GM21786 (cell line): ENCODE measurements around the gene STIMATE.

ENCODE experiments used
- ATAC-seq: cut with Tn5 transposase; IDR thresholded peaks from one replicate; pipeline ENCODE4 v1.9.1; 2021; ENCODE audit not compliant: unreplicated experiment

STIMATE gene

DNA sequence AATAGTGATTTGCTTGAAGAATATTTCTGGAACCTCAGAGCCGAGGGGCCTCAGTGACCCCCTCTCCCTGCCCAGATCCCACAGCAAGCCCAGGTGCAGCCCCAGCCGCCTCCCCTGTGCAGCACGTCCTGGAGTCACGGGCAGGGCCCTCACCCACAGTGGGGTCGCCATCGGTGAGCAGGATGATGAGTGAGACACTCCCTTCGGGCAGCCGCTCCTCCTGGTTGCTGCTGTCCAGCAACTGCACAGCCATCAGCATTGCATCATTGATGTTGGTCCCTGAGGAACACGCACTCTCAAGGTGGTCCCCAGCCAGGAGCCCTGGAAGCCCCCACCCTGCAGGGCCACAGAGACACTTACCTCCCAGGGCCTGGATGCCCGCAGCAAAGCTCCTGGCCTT lies 73.3 kb downstream of the STIMATE start:
- ATAC-seq = no peak

DNA sequence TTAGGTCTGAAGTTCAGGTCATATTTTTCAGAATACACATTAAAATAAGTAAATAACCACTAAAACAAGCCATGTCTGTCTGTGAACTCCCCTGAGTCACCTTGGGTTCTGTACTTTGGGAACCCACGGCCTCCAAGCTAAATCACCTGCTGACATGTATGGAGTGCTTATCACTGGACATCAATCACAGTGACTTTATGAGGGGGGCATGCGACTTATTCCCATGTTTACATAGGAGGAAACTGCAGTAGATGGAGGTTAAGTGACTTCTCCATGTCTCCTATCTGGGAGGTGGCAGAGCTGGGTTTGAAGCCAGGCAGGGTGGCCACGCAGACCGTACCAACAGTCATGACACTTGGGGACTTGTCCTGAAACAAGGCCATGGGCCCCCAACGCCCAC lies 75.0 kb downstream of the STIMATE start:
- ATAC-seq = no peak

DNA sequence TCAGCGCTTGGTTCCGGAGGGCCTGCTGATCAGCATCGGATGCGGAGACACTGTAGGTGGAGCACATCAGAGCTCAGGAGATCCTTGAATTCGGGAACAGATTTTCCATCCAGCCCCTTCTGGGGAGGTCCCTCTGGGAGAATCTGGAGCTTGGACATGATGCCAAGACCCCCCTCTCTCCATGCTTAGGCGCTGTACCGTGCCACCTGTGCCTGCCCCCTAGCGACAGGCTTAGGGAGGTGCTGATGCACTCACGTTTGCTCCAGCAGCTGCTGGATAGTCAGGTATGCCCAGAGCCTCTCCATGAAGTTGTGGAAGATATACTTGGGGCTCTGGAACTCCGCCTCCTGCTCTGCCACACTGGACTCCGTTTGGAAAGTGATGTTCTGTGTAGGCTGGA lies 76.6 kb downstream of the STIMATE start:
- ATAC-seq = no peak

DNA sequence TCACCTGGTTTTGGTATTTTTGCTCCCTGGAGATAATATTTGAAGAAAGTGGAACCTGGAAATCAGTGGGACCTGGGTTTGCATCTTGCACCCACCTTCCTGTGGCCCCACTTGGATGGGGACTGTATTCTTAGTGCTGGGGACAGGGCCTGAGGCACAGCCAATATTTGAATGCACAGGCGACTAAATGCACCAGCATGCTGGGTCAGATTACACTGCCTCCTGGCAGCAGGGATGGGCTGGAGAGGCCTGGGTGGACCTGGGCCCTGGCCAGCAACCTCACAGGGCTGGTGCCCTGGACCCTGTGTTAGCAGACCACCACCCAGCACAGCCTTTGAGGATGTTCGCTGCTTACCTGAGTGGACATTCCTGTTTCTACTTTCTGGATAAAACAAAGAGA lies 77.4 kb downstream of the STIMATE start:
- ATAC-seq = no peak

DNA sequence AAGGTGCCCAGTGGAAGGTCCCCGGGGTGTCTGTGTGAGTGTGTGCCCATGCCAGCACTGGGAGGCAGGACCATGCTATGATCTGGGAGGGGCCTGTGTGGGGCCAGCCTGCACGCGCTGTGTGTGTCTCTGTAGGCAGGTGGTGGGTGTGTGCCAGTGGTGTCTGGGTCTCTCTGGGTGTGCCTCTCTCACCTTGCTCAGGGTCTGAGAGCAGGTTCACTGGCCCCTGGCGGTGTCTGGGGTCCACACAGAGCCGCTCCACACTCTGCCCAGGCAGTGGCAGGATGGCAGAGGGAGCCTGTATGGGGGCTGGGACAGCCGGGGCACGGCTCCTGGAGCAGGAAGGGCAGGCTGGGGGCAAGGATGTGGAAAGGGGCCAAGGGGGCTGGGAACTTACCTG lies 79.5 kb downstream of the STIMATE start:
- no peak for ATAC-seq

DNA sequence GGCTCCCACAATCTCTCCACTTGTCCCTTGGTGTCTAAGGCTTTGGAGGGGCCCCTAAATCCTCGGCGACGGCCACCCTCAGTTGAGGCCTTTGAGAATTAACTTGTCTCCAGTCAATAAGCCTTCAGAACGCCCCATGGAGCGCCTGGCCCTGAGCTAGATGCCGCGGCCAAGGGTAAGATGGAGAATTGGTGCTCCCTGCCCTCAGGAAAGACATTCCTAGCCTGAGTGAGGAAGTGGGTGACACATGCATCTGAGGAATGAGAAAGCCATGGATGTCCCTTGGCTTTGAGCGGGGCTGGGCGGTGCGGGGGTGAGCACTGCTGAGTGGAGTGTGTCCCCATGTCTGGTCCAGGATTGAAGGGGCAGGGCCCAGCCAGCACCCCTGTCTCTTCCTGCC lies 80.1 kb downstream of the STIMATE start:
- ATAC-seq = no peak

- no peak for ATAC-seq
Observed at GRCh38 chr3:52816654-52817053, 80.7 kb downstream of the STIMATE start.

DNA sequence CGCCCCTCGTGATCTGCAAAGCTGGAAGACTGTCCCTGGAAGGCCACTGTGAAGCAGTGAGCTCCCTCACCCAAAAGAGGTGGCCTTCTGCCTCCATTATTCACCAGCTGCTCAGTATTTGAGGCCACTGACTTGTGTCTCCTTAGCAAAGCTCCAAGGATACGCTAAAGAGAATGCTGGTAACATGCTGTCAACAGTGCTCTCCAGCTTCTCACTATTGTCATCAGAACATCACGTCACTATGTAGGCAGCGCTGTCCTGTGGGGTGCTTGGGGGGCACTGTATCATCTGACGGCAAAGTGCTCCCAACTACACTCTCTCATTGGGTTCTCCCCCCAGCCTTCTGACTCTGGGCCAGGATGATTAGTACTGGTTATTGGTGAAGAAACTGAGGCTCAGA lies 81.1 kb downstream of the STIMATE start:
- no peak for ATAC-seq

DNA sequence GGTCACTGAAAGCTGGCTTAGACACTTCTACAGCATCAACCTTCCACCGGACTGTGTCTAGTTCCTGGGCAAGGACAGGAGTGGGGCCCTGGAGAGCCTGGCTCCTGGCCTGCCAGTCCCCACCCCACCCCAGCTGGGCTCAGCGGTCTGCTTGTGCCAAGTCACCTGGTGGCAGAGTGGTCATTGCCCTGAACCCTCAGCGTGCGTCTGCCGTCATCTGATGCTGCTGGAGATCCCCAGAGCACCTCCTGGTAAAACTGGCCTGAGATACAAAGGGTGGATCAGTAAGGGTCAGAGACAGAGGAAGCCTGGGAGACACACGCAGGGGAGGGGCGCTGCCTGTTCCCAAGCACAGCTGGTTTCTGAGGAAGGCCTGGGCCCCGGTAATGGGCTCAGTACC lies 83.5 kb downstream of the STIMATE start:
- no peak for ATAC-seq

DNA sequence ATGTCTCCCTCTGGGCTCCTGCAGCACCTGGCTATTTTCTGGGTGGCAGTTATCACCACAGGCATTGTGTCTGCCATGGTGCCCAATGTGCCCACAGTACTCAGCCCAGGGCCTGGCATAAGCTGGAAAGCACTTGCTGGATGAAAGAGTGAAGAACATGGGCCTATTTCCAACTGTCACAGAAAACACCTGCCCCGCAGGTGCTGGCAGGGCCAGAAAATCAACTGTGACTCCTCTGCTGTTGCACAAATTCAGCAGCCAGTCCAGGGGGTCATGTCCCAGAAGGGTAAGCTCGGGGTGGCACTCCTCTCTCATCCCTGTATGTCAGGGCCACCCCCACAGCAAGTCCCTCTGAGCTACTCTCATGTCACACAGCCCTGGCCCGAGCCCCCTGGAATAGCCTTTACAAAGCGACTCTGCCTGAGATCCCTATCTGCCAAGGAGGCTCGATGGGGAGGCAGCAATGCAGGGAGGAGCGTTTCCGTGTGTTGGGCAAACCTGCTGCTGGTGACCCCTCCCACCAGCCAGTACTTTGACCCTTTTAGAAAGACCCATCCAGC lies 85.8 kb downstream of the STIMATE start:
- no peak for ATAC-seq

GRCh38 chr3:52810923-52811322 lies 86.4 kb downstream of the STIMATE start:
- ATAC-seq = no peak

GRCh38 chr3:52809662-52810377 lies 87.5 kb downstream of the STIMATE start:
- no peak for ATAC-seq

DNA sequence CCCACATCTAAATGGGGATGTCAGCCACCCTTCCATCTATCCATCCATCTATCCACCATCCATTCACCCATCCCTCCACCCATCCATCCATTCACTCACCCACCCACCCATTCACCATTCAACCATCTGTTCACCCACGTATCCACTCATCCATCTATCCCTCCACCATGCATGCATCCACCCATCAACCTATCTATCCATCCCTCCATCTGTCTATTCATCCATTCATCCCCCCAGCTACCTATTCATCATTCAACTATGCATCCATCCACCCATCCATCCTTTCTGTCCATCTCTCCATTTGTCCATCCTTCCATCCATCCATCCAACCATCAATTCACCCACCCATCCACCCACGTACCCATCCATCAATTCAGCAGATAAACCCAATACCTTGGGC lies 88.2 kb downstream of the STIMATE start:
- ATAC-seq = no peak

DNA sequence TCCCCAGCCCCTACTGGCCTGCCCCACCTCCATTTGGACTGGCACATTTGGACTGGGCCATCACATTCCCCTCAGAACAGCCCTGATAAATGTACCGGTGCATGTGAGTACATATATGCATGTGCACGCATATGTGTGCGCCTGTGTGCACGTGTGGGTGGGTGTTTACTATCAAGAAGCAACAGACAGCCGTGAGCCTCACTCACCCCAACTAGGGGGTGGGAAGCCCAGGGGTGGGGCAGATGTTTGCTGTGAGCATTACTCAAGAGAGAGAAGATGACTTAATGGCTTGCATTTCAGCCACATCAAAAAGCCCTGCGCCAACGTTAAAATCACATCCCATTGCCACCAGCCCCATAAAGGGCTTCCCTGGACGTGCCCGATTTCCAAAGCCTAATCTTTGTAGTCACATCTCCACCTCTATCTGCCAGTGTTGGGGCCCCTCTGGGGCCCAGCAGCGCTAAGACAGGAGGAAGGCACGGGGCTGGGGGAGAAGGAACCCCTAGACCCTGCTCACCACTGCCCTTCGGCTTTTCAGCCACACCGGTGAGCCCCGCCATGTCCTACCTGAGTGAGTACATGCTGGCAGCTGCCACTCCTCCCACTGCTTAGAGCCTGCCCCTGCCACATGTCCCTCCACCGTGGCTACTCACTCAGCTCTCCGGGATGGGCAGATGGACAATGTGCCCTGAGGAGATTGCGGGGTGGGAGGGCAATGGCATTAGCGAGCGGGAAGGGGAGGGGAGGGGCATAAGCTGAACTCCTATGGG lies 91.9 kb downstream of the STIMATE start:
- ATAC-seq = no peak

DNA sequence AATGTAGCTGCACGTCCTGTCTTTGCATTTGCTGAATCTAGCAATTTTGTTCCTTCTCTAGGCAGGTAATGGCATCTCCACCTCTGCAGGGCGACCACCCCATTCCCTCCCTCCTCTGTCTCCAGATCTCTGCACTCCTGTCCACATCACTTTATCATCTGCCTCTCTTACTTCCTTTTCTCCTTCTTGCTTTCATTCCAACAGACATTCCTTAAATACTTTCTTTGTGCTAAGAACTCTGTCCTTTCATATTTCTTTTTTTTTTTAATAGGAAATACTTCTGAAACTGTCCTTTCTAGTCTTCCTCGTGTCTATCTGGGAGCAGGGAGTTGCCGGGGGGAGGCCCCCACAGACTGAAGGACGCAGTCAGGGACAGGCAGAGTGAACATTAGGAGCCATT lies 95.5 kb downstream of the STIMATE start:
- ATAC-seq = no peak

- no peak for ATAC-seq
Observed at GRCh38 chr3:52800079-52800478, 97.3 kb downstream of the STIMATE start.

- no peak for ATAC-seq
Observed at GRCh38 chr3:52798978-52799476, 98.3 kb downstream of the STIMATE start.

- ATAC-seq = no peak
Observed at GRCh38 chr3:52798376-52798977, 98.9 kb downstream of the STIMATE start.

- ATAC-seq = no peak
Observed at GRCh38 chr3:52796411-52796810, 100.9 kb downstream of the STIMATE start.

DNA sequence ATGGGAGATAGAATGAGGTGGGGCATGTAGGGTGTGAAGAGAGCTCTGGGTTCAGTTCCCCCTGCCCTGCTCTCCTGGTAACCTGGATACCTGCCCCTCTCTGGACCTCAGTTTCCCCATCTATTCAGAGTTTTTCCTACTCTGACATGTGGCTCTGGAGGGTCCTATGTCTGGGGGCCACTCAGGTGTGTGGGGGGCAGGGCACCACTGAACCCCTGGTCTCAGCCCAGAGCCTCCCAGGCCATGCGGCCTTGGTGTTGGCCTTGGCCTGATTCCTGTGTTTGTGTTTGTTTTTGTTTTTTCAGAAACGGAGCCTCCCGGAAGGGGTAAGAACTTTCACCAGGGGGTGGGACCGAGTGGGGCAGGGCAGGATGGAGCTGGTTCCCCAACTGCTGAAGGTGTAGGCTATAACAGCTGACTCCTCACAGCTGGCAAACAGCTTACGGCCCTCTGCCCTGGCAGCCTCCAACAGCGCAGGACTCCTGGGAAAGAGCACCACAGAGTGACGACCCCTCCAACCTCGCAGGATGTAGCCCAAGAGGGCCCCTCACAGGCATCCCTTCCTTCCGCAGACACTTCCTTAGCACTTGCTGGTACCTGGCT lies 101.9 kb downstream of the STIMATE start:
- no peak for ATAC-seq

DNA sequence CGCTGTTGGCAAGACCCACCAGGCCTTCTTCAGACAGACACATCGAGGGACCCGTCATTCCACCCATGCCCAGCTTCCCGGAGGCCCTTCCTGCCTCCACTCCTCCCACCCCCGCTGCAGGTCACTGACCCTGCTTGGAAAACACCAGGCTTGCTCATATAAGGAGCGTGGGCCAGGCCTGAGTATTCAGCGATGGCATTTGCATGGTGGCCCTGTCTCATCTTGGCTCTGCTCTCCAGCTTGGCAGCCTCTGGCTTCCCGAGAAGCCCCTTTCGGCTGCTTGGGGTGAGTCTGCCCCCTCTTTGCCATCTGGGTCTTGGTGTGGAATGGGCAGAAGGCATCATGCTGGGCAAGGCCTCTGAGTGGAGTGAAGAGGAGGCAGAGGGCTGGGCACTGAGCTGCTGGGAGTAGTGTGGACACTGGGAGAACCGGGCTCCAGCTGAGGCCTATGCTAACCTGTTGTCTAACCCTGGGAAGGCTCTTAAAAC lies 102.7 kb downstream of the STIMATE start, which contains the start of gene ITIH3:
Gene ITIH3, plus strand, starts transcription at position 185 of the 488 bp plus-strand sequence. Its CDS starts 8 bp downstream, at position 193.
- ATAC-seq = no peak
